T-cell (primary cell): ENCODE data around the gene SPCS1. TPM values are rescaled to one million over a fixed set of nuclear protein-coding genes. Genes with fewer than 3 reads are reported as not detected.

ENCODE experiments used
- ATAC-seq, 4 experiments: fragments of 200-7000 bp in 3 of 4; fragments of 150-1000 bp in 1 of 4; cut with Tn5 transposase; replicated peaks in 1 of 4; 1 replicate in 3 of 4; 2 replicates in 1 of 4; pipeline ENCODE4 v1.10.0; 2021; ENCODE audit warnings: moderate library complexity in 3 of 4, mild to moderate bottlenecking in 2 of 4, moderate number of reproducible peaks in 1 of 4
- CTCF ChIA-PET, 2 donors: fragments of 300-600 bp; sonication (Branson Sonifier 250); formaldehyde crosslinking; loops; one replicate each; lab custom pipeline; 2022; ENCODE audit warnings: antibody characterized with exemption in 2 of 2; lab: Charles Lee
- POLR2A ChIA-PET, 2 donors: fragments of 300-600 bp; sonication (Branson Sonifier 250); formaldehyde crosslinking; loops; one replicate each; lab custom pipeline; 2022; ENCODE audit warnings: antibody characterized with exemption in 2 of 2; lab: Charles Lee
- DNase-seq, 35 experiments: peaks; one replicate each; pipeline versions ENCODE4 v3.0.0 to v3.0.0-alpha.2; 2013 to 2023
- H3K27ac ChIP-seq: one replicate; pipeline ENCODE4 v1.5.1; 2013; ENCODE audit warnings: low read length
- H3K27me3 ChIP-seq, 2 experiments: replicated peaks in 1 of 2; 1 replicate in 1 of 2; 2 replicates in 1 of 2; pipeline versions ENCODE4 v1.6.1 to v1.7.0; 2013; ENCODE audit warnings: low read length in 1 of 2, mixed read lengths in 1 of 2; ENCODE audit not compliant: control insufficient read depth in 2 of 2, insufficient read depth in 2 of 2; ENCODE audit errors: extremely low read depth in 1 of 2
- H3K36me3 ChIP-seq, 2 donors: 1 replicate in 1 of 2; 2 replicates in 1 of 2; pipeline versions ENCODE4 v1.6.1 to v1.7.0; 2013; ENCODE audit warnings: low read length in 1 of 2; ENCODE audit not compliant: control insufficient read depth in 2 of 2, insufficient read depth in 1 of 2; ENCODE audit errors: extremely low read depth in 1 of 2
- H3K4me1 ChIP-seq, 2 experiments: 1 replicate in 1 of 2; 2 replicates in 1 of 2; pipeline versions ENCODE4 v1.6.1 to v1.7.0; 2013; ENCODE audit warnings: low read length in 2 of 2, mixed read lengths in 1 of 2; ENCODE audit not compliant: insufficient read depth in 2 of 2, control insufficient read depth in 1 of 2; ENCODE audit errors: extremely low read depth in 1 of 2
- H3K4me3 ChIP-seq, 2 donors: 1 replicate in 1 of 2; 2 replicates in 1 of 2; pipeline versions ENCODE4 v1.5.1 to v1.7.0; 2013; ENCODE audit warnings: mild to moderate bottlenecking in 2 of 2, low read length in 1 of 2, moderate library complexity in 1 of 2; ENCODE audit not compliant: control insufficient read depth in 1 of 2; ENCODE audit errors: extremely low read depth in 1 of 2
- H3K9me3 ChIP-seq: 2 replicates; pipeline ENCODE4 v1.7.0; 2013
- H3K27ac Mint-ChIP-seq, 2 donors: one replicate each; pipeline ENCODE4 v1.8.0; 2020 to 2021; ENCODE audit warnings: mild to moderate bottlenecking in 2 of 2, mixed read lengths in 2 of 2
- H3K27me3 Mint-ChIP-seq, 2 donors: one replicate each; pipeline ENCODE4 v1.8.0; 2021 to 2022; ENCODE audit warnings: mixed read lengths in 2 of 2
- H3K36me3 Mint-ChIP-seq: one replicate; pipeline ENCODE4 v1.8.0; 2021; ENCODE audit warnings: mixed read lengths
- H3K4me1 Mint-ChIP-seq, 3 donors: one replicate each; pipeline ENCODE4 v1.8.0; 2020 to 2022; ENCODE audit warnings: mixed read lengths in 3 of 3, mild to moderate bottlenecking in 1 of 3
- H3K4me3 Mint-ChIP-seq, 3 donors: one replicate each; pipeline ENCODE4 v1.8.0; 2020 to 2022; ENCODE audit warnings: mild to moderate bottlenecking in 3 of 3, mixed read lengths in 3 of 3, moderate library complexity in 3 of 3
- H3K9me3 Mint-ChIP-seq, 3 donors: one replicate each; pipeline ENCODE4 v1.8.0; 2020 to 2022; ENCODE audit warnings: mixed read lengths in 3 of 3
- WGBS: methylation state at CpG from one replicate; pipeline ENCODE4 v1.1.5; 2013; ENCODE audit warnings: missing lambda C conversion rate; ENCODE audit not compliant: insufficient coverage; 5-methylcytosine and 5-hydroxymethylcytosine counted together
- total RNA-seq, 35 experiments: library from RNA in 6 of 35; stranded (reverse) in 6 of 35; fragments of 120-200 nt in 1 of 35; gene quantifications; one replicate each; pipeline versions ENCODE4 v1.2.1 to v1.2.4 and lab custom pipeline; 2013 to 2026

SPCS1 gene
- total RNA-seq, 5 donors from 2014 or later (not counting 1 experiment from before 2014, with no cell fraction given): 61.8 to 85.8 (median 81.3) TPM

DNA sequence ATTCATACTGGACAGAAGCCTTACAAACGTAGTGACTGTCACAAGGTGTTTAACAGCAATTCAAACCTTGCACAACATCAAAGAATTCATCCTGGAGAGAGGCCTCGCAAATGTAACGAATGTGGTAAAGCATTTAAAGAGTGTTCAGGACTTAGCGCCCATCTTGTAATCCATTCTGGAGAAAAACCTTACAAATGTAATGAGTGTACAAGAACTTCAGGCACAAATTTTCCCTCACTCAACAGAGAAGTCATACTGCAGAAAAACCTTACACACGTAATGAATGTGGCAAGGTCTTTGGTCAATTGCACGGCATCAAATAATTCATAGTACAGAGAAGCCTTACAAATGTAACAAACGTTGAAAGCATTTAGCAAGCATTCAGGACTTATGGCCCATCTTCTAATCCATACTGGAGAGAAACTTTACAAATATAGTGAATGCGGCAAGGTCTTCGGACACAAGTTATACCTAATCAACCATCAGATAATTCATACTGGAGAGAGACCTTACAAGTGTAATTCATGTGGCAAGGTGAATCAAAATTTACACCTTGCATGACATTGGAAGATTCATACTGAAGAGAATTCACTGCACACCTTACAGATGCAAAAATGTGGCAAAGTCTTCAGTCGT is 27.5 kb downstream of the SPCS1 start:
- Mint-ChIP-seq H3K9me3 (peaks cover 0 to 22% (median 14%) of the 10 kb centered on the region in 3 donors), H3K27ac (peak overlapping the region in 1 of 2 donors; percentile 58), H3K27me3 (no peaks in the 10 kb centered on the region), H3K4me1 (peaks cover 6 to 8% (median 7%) of the 10 kb centered on the region in 3 donors), H3K4me3 (no peak overlapping the region), H3K36me3 (peaks cover 70% of the 10 kb centered on the region)
- DNase-seq: no peak
- no peaks in the 10 kb centered on the region for H3K27me3 ChIP-seq
- ATAC-seq: no peak
- H3K9me3 ChIP-seq: peaks cover 6% of the 10 kb centered on the region
- H3K4me3 ChIP-seq: no peak overlapping the region
- no peak overlapping the region for H3K27ac ChIP-seq
- CTCF ChIA-PET: no interaction called here
- H3K36me3 ChIP-seq: peaks cover 5 to 46% of the 10 kb centered on the region in 2 donors
- WGBS: no CpG with 5 or more reads among the region's 10 CpGs
- H3K4me1 ChIP-seq: no peaks in the 10 kb centered on the region
- POLR2A ChIA-PET: no interaction called here

DNA sequence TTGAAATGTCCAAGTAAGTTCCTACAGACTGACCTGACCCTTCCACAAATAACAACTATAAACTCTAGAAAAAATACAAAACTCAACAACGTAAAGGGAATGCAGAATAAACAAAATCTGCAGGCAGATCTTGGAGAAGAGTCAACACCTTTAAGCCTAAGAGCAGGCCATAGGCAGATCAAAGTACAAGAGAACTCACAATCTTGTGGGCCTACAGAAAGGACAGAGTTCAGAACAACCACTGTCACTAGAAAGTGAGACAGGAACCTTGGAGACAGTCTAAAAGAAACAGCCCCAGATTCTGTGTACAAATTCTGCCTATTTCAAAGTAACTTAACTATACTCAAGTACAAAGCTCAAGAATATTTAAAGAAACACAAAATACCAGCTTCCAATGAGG is 33.8 kb downstream of the SPCS1 start:
- H3K27me3 ChIP-seq: no peaks in the 10 kb centered on the region
- H3K9me3 ChIP-seq: peaks cover 1% of the 10 kb centered on the region
- H3K4me3 Mint-ChIP-seq: no peak overlapping the region
- peaks cover 43% of the 10 kb centered on the region for H3K36me3 Mint-ChIP-seq
- no CpG with 5 or more reads among the region's 1 CpG for WGBS
- ChIA-PET CTCF (no interaction called here), POLR2A (no interaction called here)
- no peak for ATAC-seq
- no peak overlapping the region for H3K27ac Mint-ChIP-seq
- H3K27ac ChIP-seq: no peak overlapping the region
- no peaks in the 10 kb centered on the region for H3K4me1 Mint-ChIP-seq
- peaks cover 0 to 56% of the 10 kb centered on the region in 2 donors for H3K36me3 ChIP-seq
- H3K9me3 Mint-ChIP-seq: no peaks in the 10 kb centered on the region
- DNase-seq: no peak
- H3K4me1 ChIP-seq: no peaks in the 10 kb centered on the region
- no peak overlapping the region for H3K4me3 ChIP-seq
- no peaks in the 10 kb centered on the region for H3K27me3 Mint-ChIP-seq

GRCh38 chr3:52742418-52743041 is 36.6 kb downstream of the SPCS1 start:
- no CpG with 5 or more reads among the region's 3 CpGs for WGBS
- ChIA-PET CTCF (interaction anchor here in 1 of 2 donors (0.6 to 0.8 kb wide), 3 partner anchors 16 to 360 kb away, joined by 3 to 4 read pairs (median 3); partner anchors contain the start of gene NEK4), POLR2A (no interaction called here)
- H3K27me3 Mint-ChIP-seq: no peaks in the 10 kb centered on the region
- no peak overlapping the region for H3K4me3 ChIP-seq
- ATAC-seq (no peak), DNase-seq (peak in 2 of 35 experiments; percentile 6 to 58)
- H3K4me3 Mint-ChIP-seq: no peak overlapping the region
- no peak overlapping the region for H3K27ac ChIP-seq
- no peaks in the 10 kb centered on the region for H3K4me1 Mint-ChIP-seq
- H3K36me3 Mint-ChIP-seq: peaks cover 42% of the 10 kb centered on the region
- H3K4me1 ChIP-seq: no peaks in the 10 kb centered on the region
- no peaks in the 10 kb centered on the region for H3K27me3 ChIP-seq
- no peak overlapping the region for H3K27ac Mint-ChIP-seq
- no peaks in the 10 kb centered on the region for H3K9me3 Mint-ChIP-seq
- peaks cover 4 to 62% of the 10 kb centered on the region in 2 donors for H3K36me3 ChIP-seq
- H3K9me3 ChIP-seq: no peaks in the 10 kb centered on the region

GRCh38 chr3:52743152-52743551 is 37.2 kb downstream of the SPCS1 start:
- CTCF ChIA-PET: interaction anchor here in 1 of 2 donors (0.7 kb wide), 1 partner anchor 78 kb away, joined by 3 read pairs; no protein-coding TSS in a partner anchor
- no peak overlapping the region for H3K4me3 Mint-ChIP-seq

GRCh38 chr3:52743721-52744120 is 37.8 kb downstream of the SPCS1 start:
- Mint-ChIP-seq H3K36me3 (peaks cover 47% of the 10 kb centered on the region), H3K4me1 (no peaks in the 10 kb centered on the region), H3K27me3 (no peaks in the 10 kb centered on the region), H3K9me3 (no peaks in the 10 kb centered on the region), H3K27ac (peak overlapping the region in 1 of 2 donors; percentile 10), H3K4me3 (no peak overlapping the region)
- H3K27ac ChIP-seq: no peak overlapping the region
- DNase-seq (no peak), ATAC-seq (no peak)
- H3K36me3 ChIP-seq: peaks cover 4 to 61% of the 10 kb centered on the region in 2 donors
- no peaks in the 10 kb centered on the region for H3K9me3 ChIP-seq
- no peaks in the 10 kb centered on the region for H3K4me1 ChIP-seq
- no CpG with 5 or more reads among the region's 2 CpGs for WGBS
- POLR2A ChIA-PET: no interaction called here
- CTCF ChIA-PET: interaction anchor here (0.7 kb wide), 2 partner anchors 78 to 169 kb away, joined by 3 to 4 read pairs; no protein-coding TSS in a partner anchor
- H3K27me3 ChIP-seq: no peaks in the 10 kb centered on the region
- no peak overlapping the region for H3K4me3 ChIP-seq

More at GRCh38 chr3:52743152-52743551, 37.2 kb downstream of the SPCS1 start:
- Mint-ChIP-seq H3K36me3 (peaks cover 42% of the 10 kb centered on the region), H3K27ac (no peak overlapping the region), H3K4me1 (no peaks in the 10 kb centered on the region), H3K27me3 (no peaks in the 10 kb centered on the region), H3K9me3 (no peaks in the 10 kb centered on the region)
- Histone ChIP-seq H3K9me3 (no peaks in the 10 kb centered on the region), H3K4me3 (no peak overlapping the region), H3K27ac (no peak overlapping the region), H3K4me1 (no peaks in the 10 kb centered on the region), H3K27me3 (no peaks in the 10 kb centered on the region), H3K36me3 (peaks cover 4 to 62% of the 10 kb centered on the region in 2 donors)
- ATAC-seq (no peak), DNase-seq (no peak)
- POLR2A ChIA-PET: no interaction called here
- 100% methylated on average over 4 of the region's 5 CpGs for WGBS

GRCh38 chr3:52752045-52752660 is 46.2 kb downstream of the SPCS1 start:
- ChIA-PET CTCF (no interaction called here), POLR2A (no interaction called here)
- Histone ChIP-seq H3K9me3 (no peaks in the 10 kb centered on the region), H3K36me3 (peaks cover 10 to 41% of the 10 kb centered on the region in 2 donors), H3K27ac (no peak overlapping the region), H3K4me3 (no peak overlapping the region), H3K27me3 (no peaks in the 10 kb centered on the region), H3K4me1 (no peaks in the 10 kb centered on the region)
- Mint-ChIP-seq H3K4me1 (peaks cover 0 to 6% (median 0%) of the 10 kb centered on the region in 3 donors), H3K27ac (no peak overlapping the region), H3K36me3 (peaks cover 54% of the 10 kb centered on the region), H3K4me3 (no peak overlapping the region), H3K9me3 (no peaks in the 10 kb centered on the region), H3K27me3 (no peaks in the 10 kb centered on the region)
- 100% methylated on average over 1 of the region's 3 CpGs for WGBS
- no peak for DNase-seq
- no peak for ATAC-seq
